Measurements from ENCODE around the gene CTRB1.

The CTRB1 gene

GRCh38 chr16:75227361-75228142 lies 8.8 kb downstream of the CTRB1 start:
- TF ChIP-seq CTCF (conservative IDR thresholded peaks at IDR 0.05; ENCODE audit: low read depth, low read length), result no peak
- H3K4me3 ChIP-seq (ENCODE audit: low read depth, low read length), result no peak overlapping the region
- no peak for DNase-seq (ENCODE audit: low read depth)

GRCh38 chr16:75228143-75228976 lies 9.6 kb downstream of the CTRB1 start:
- no peak for DNase-seq (ENCODE audit: low read depth)
- H3K4me3 ChIP-seq (ENCODE audit: low read depth, low read length), result no peak overlapping the region
- no peak for TF ChIP-seq CTCF (conservative IDR thresholded peaks at IDR 0.05; ENCODE audit: low read depth, low read length)

GRCh38 chr16:75229172-75230031 lies 10.6 kb downstream of the CTRB1 start:
- no peak overlapping the region for H3K4me3 ChIP-seq (ENCODE audit: low read depth, low read length)
- TF ChIP-seq CTCF (conservative IDR thresholded peaks at IDR 0.05; ENCODE audit: low read depth, low read length), result no peak
- DNase-seq (ENCODE audit: low read depth), result no peak

- no peak for TF ChIP-seq CTCF (conservative IDR thresholded peaks at IDR 0.05; ENCODE audit: low read depth, low read length)
- no peak for DNase-seq (ENCODE audit: low read depth)
- H3K4me3 ChIP-seq (ENCODE audit: low read depth, low read length), result no peak overlapping the region
Observed at GRCh38 chr16:75230471-75231110, 11.8 kb downstream of the CTRB1 start.

GRCh38 chr16:75231570-75231969 lies 12.8 kb downstream of the CTRB1 start:
- TF ChIP-seq CTCF (conservative IDR thresholded peaks at IDR 0.05; ENCODE audit: low read depth, low read length), result no peak

GRCh38 chr16:75233611-75233938 lies 14.8 kb downstream of the CTRB1 start:
- H3K4me3 ChIP-seq (ENCODE audit: low read depth, low read length), result no peak overlapping the region
- DNase-seq (ENCODE audit: low read depth), result no peak
- TF ChIP-seq CTCF (conservative IDR thresholded peaks at IDR 0.05; ENCODE audit: low read depth, low read length), result no peak

More at GRCh38 chr16:75231570-75231969, 12.8 kb downstream of the CTRB1 start:
- no peak overlapping the region for H3K4me3 ChIP-seq (ENCODE audit: low read depth, low read length)
- no peak for DNase-seq (ENCODE audit: low read depth)

All from choroid plexus epithelial cell (primary cell).